Mammary epithelial cell (primary cell): ENCODE results near the gene XPR1.

Experiments used
- EZH2 ChIP-seq: IDR thresholded peaks from 2 replicates; pipeline ENCODE4 v1.6.1; 2012; ENCODE audit warnings: low read length, inconsistent platforms, borderline replicate concordance
- TF ChIP-seq, protein P1 (sequence below), 2 donors: IDR thresholded peaks in 1 of 2; conservative IDR thresholded peaks in 1 of 2; 2 replicates each; pipeline ENCODE4 v1.5.1; 2011 to 2012; ENCODE audit warnings: inconsistent platforms in 2 of 2, low read length in 2 of 2, mild to moderate bottlenecking in 2 of 2, control low read depth in 1 of 2, low read depth in 1 of 2; ENCODE audit not compliant: insufficient read depth in 1 of 2; ENCODE audit errors: extremely low read depth in 1 of 2

DNA sequence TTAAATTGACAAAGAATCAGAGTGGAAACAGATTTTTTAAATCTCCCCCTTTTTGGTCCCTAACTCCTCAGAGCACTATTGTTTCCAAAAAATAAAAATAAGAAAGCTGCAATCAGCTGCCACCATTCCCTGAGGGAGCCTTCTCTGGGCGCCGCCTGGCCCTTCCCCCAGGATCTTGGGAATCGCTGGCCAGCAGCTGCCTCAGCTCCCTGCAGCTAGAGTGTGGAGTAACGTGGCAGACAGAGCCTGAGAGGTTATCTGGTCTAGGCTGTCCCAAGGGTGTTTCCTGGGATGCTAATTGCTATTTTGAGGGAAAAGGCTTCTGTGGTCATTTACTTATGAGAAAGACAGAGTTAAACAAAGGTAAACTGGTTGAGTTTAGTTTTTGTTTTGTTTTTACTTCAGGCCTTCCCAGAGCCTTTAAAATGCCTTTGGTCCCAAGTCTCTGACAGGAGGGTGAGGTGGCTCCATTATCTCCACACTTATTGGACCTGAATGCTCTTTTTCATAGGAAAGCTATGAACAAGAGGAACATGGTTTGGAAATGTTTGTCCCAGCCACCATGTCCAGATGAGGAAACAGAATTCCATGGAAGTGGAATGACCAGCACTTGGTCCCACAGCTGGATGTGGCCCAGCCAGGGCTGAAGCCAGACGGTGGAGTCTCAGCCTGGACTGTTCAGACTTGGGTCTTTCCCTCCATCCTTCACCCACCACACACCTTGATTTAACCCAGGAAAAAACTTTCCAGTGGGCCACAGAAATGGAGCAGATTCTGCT, 266.8 kb downstream of the XPR1 start:
- TF ChIP-seq, protein P1, sequence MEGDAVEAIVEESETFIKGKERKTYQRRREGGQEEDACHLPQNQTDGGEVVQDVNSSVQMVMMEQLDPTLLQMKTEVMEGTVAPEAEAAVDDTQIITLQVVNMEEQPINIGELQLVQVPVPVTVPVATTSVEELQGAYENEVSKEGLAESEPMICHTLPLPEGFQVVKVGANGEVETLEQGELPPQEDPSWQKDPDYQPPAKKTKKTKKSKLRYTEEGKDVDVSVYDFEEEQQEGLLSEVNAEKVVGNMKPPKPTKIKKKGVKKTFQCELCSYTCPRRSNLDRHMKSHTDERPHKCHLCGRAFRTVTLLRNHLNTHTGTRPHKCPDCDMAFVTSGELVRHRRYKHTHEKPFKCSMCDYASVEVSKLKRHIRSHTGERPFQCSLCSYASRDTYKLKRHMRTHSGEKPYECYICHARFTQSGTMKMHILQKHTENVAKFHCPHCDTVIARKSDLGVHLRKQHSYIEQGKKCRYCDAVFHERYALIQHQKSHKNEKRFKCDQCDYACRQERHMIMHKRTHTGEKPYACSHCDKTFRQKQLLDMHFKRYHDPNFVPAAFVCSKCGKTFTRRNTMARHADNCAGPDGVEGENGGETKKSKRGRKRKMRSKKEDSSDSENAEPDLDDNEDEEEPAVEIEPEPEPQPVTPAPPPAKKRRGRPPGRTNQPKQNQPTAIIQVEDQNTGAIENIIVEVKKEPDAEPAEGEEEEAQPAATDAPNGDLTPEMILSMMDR (conservative IDR thresholded peaks at IDR 0.05 in 1 of 2, IDR thresholded peaks at IDR 0.05 in 1 of 2; ENCODE audit: extremely low read depth in 1 of 2, insufficient read depth in 1 of 2, low read depth in 1 of 2, low read length in 2 of 2) = no peak
- no peak for TF ChIP-seq EZH2
